GM06990 (cell line): ENCODE results near the gene SH3BGRL2.

Experiments used
- DNase-seq: peaks from one replicate; pipeline ENCODE4 v3.0.0-alpha.2; 2011; ENCODE audit not compliant: insufficient read length; ENCODE audit errors: extremely low read depth
- H3K27me3 ChIP-seq: replicated peaks from 2 replicates; pipeline ENCODE4 v1.6.0; 2011; ENCODE audit warnings: low read length; ENCODE audit not compliant: control insufficient read depth, insufficient read depth
- H3K36me3 ChIP-seq: 2 replicates; pipeline ENCODE4 v1.5.1; 2011; ENCODE audit warnings: low read length; ENCODE audit not compliant: control insufficient read depth, insufficient read depth
- H3K4me3 ChIP-seq: replicated peaks from 2 replicates; pipeline ENCODE4 v1.5.1; 2011; ENCODE audit warnings: low read depth, mild to moderate bottlenecking, control low read depth, low read length
- TF ChIP-seq, protein P1 (sequence below): IDR thresholded peaks from 2 replicates; pipeline ENCODE4 v1.5.1; 2011; ENCODE audit warnings: low read length, control low read depth, mild to moderate bottlenecking, inconsistent platforms; ENCODE audit not compliant: insufficient read depth, poor library complexity, severe bottlenecking

SH3BGRL2 gene

DNA sequence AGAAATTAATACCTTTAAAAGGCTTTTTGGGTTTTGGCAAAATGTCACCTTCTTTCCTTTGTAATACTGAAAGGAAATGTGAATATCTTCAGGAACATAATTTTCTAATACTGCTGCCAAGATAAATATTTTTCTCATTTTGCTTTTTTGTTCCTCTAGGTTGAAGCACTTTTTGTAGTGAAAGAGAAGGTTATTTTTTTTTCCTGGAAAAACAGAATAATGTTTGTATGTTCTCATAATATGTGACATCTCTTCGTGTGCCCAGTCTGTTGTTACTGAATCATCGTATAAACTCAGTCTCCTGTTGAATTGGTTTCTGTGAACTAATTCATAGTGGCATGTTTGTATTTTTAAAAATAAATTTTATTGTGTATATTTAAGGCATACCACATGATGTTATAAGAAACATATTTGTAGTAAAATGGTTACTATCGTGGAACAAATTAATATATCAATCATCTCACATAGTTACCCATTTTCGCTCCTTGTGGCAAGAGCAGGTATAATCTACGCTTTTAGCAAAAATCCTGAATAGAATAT is 74.4 kb downstream of the SH3BGRL2 start:
- H3K36me3 ChIP-seq: no peaks in the 10 kb centered on the region
- DNase-seq: no peak
- no peak overlapping the region for H3K4me3 ChIP-seq
- H3K27me3 ChIP-seq: no peaks in the 10 kb centered on the region; the same call in 1 of the 2 replicates
- TF ChIP-seq, protein P1, sequence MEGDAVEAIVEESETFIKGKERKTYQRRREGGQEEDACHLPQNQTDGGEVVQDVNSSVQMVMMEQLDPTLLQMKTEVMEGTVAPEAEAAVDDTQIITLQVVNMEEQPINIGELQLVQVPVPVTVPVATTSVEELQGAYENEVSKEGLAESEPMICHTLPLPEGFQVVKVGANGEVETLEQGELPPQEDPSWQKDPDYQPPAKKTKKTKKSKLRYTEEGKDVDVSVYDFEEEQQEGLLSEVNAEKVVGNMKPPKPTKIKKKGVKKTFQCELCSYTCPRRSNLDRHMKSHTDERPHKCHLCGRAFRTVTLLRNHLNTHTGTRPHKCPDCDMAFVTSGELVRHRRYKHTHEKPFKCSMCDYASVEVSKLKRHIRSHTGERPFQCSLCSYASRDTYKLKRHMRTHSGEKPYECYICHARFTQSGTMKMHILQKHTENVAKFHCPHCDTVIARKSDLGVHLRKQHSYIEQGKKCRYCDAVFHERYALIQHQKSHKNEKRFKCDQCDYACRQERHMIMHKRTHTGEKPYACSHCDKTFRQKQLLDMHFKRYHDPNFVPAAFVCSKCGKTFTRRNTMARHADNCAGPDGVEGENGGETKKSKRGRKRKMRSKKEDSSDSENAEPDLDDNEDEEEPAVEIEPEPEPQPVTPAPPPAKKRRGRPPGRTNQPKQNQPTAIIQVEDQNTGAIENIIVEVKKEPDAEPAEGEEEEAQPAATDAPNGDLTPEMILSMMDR: no peak

DNA sequence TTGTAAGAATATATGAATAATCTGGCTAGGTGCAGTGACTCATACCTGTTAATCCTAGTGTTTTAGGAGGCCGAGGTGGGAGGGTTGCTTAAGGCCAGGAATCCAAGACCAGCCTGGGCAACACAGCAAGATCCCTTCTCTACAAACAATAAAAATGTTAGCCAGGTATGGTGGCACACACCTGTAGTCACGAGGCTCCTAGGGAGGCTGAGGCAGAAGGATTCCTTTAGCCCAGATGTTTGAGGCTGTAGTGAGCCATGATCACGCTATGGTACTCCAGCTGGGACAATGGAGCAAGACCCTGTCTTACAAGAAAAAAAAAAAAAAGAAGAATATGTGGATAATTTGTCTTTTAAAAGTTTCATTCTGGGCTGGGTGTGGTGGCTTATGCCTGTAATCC is 75.4 kb downstream of the SH3BGRL2 start:
- DNase-seq: no peak
- TF ChIP-seq, protein P1: no peak
- Histone ChIP-seq H3K27me3 (no peaks in the 10 kb centered on the region; the same call in 1 of the 2 replicates), H3K4me3 (no peak overlapping the region), H3K36me3 (no peaks in the 10 kb centered on the region)

DNA sequence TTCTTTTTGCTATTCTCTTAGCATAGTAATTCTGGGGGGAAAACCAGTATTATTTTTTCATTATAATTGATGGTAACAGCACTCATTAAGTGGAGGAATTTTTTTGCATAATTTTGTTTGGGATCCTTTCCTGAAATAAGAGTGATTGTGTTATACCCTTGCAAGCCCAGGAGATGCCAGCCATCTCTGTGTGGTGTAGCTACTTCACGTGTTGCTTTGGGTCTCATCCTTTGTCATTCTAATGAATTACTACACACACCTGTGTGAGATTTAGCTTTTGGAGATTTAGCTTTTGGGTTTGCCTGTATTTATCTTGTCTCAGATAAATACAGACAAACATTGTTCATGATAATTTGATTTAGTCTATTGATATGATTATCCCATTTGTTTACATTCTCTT is 76.5 kb downstream of the SH3BGRL2 start:
- H3K27me3 ChIP-seq: no peaks in the 10 kb centered on the region; the same call in 1 of the 2 replicates
- DNase-seq: no peak
- TF ChIP-seq, protein P1: no peak
- H3K36me3 ChIP-seq: no peaks in the 10 kb centered on the region
- no peak overlapping the region for H3K4me3 ChIP-seq

DNA sequence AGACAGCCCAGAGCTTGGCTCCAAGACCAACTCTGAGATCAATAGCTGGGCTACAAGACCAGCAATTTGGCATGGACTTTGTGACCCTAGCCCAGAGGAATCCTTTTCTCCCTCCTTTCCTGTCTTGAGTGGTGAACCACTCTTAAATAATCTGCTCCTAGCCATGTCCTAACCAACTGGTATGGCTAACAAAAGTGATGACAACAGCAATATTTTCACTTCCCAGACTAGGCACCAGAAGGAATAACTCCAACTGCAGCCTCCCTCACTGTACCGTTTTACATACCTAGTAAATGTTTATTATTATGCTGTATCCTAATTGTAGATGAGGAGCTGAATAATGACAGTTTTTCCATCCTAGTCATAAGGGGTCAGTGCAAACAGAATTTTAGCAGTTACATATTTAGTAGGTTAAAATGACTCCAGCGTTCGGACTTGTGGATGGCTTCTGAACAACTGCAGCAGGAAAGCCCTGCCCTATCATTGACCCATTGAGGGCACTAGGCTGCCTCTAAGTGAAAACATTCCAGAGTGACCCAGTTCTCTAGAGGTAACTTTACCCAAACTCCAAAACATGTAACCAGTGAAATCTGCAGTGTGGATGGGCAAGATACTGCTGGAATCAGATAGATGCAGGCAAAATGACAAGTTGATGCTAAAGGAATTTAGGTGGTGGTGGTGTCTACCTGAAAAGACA is 77.1 kb downstream of the SH3BGRL2 start:
- no peaks in the 10 kb centered on the region for H3K36me3 ChIP-seq
- no peaks in the 10 kb centered on the region; the same call in 1 of the 2 replicates for H3K27me3 ChIP-seq
- no peak overlapping the region for H3K4me3 ChIP-seq
- TF ChIP-seq, protein P1: no peak
- no peak for DNase-seq

DNA sequence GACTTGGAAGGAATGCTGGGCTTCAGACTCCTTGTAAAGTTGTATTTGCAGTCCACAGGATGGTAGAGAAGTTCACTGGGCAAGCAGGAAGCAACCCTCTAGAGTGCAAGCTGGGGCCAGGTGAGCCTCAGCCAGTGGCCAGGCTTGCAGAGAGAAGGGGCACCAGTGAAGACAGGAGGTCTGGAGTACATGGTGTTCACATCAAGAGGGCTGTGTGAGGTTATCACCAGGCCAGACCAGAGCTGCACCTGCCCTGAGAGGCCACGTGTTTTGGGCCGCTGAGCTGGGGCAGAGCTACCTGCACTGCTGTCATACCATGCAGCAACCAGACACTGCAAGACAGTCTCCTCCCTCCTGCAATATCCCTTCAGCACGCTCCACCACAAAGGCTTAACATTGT is 79.0 kb downstream of the SH3BGRL2 start:
- DNase-seq: no peak
- no peaks in the 10 kb centered on the region for H3K36me3 ChIP-seq
- no peak overlapping the region for H3K4me3 ChIP-seq
- H3K27me3 ChIP-seq: no peaks in the 10 kb centered on the region; the same call in 1 of the 2 replicates
- TF ChIP-seq, protein P1: no peak
